HepG2 (cell line): ENCODE measurements around the gene MBD3L2. TPM values are rescaled to one million over a fixed set of nuclear protein-coding genes. Genes with fewer than 3 reads are reported as not detected.

ENCODE experiments used
- ATF3 ChIP-seq: sonication (generic); formaldehyde crosslinking; IDR thresholded peaks from 2 replicates; pipeline ENCODE4 v1.4.0; 2020; ENCODE audit warnings: missing genetic modification reagents
- BRD4 ChIP-seq: sonication (generic); formaldehyde crosslinking; IDR thresholded peaks from 2 replicates; pipeline ENCODE4 v1.4.0; 2020; ENCODE audit warnings: missing genetic modification reagents
- CHCHD3 ChIP-seq: sonication (generic); formaldehyde crosslinking; IDR thresholded peaks from 2 replicates; pipeline ENCODE4 v1.8.0; 2022; ENCODE audit warnings: mild to moderate bottlenecking, missing genetic modification reagents, moderate library complexity
- DMTF1 ChIP-seq: sonication (generic); formaldehyde crosslinking; IDR thresholded peaks from 2 replicates; pipeline ENCODE4 v1.4.0; 2020; ENCODE audit warnings: mild to moderate bottlenecking, missing genetic modification reagents
- ELK4 ChIP-seq: sonication (generic); formaldehyde crosslinking; IDR thresholded peaks from 2 replicates; pipeline ENCODE4 v1.9.0; 2021; ENCODE audit warnings: missing genetic modification reagents, borderline replicate concordance
- FIP1L1 ChIP-seq: fragments of 200-400 bp; formaldehyde crosslinking; IDR thresholded peaks from 2 replicates; pipeline ENCODE4 v1.6.1; 2018; ENCODE audit warnings: low read depth, mild to moderate bottlenecking, low read length, moderate library complexity, borderline replicate concordance; ENCODE audit not compliant: insufficient read depth
- HDAC1 ChIP-seq: sonication (generic); formaldehyde crosslinking; IDR thresholded peaks from 2 replicates; pipeline ENCODE4 v1.5.1; 2020; ENCODE audit warnings: mild to moderate bottlenecking, missing genetic modification reagents
- MAX ChIP-seq: IDR thresholded peaks from 2 replicates; pipeline ENCODE4 v1.6.1; 2012; ENCODE audit warnings: inconsistent platforms
- MTA3 ChIP-seq: sonication (generic); formaldehyde crosslinking; IDR thresholded peaks from 2 replicates; pipeline ENCODE4 v1.4.0; 2020; ENCODE audit warnings: missing genetic modification reagents
- SMC3 ChIP-seq: IDR thresholded peaks from 2 replicates; pipeline ENCODE4 v1.6.1; 2011; ENCODE audit warnings: low read length, improper control_type of control experiment
- ZBTB21 ChIP-seq: sonication (generic); formaldehyde crosslinking; IDR thresholded peaks from 2 replicates; pipeline ENCODE4 v1.4.0; 2020; ENCODE audit warnings: missing genetic modification reagents
- ZMAT5 ChIP-seq: sonication (generic); formaldehyde crosslinking; IDR thresholded peaks from 2 replicates; pipeline ENCODE4 v1.5.0; 2020; ENCODE audit warnings: mild to moderate bottlenecking, low read depth, missing genetic modification reagents, borderline replicate concordance
- ZNF17 ChIP-seq: sonication (generic); formaldehyde crosslinking; IDR thresholded peaks from 2 replicates; pipeline ENCODE4 v1.5.0; 2020; ENCODE audit warnings: mild to moderate bottlenecking, missing genetic modification reagents
- ZNF180 ChIP-seq: sonication (generic); formaldehyde crosslinking; IDR thresholded peaks from 2 replicates; pipeline ENCODE4 v1.4.0; 2020; ENCODE audit warnings: low read depth, missing genetic modification reagents, borderline replicate concordance
- ZNF331 ChIP-seq: sonication (generic); formaldehyde crosslinking; IDR thresholded peaks from 2 replicates; pipeline ENCODE4 v1.4.0; 2020; ENCODE audit warnings: missing genetic modification reagents
- ZNF333 ChIP-seq: sonication (generic); formaldehyde crosslinking; IDR thresholded peaks from 2 replicates; pipeline ENCODE4 v1.4.0; 2020; ENCODE audit warnings: mild to moderate bottlenecking, missing genetic modification reagents, borderline replicate concordance
- ZNF530 ChIP-seq: sonication (generic); formaldehyde crosslinking; IDR thresholded peaks from 2 replicates; pipeline ENCODE4 v1.5.0; 2020; ENCODE audit warnings: low read depth, mild to moderate bottlenecking, missing genetic modification reagents
- ZNF543 ChIP-seq: sonication (generic); formaldehyde crosslinking; IDR thresholded peaks from 2 replicates; pipeline ENCODE4 v1.4.0; 2020; ENCODE audit warnings: mild to moderate bottlenecking, missing genetic modification reagents
- ZNF572 ChIP-seq: sonication (generic); formaldehyde crosslinking; IDR thresholded peaks from 2 replicates; pipeline ENCODE4 v1.5.1; 2020; ENCODE audit warnings: mild to moderate bottlenecking, missing genetic modification reagents
- ZNF577 ChIP-seq: sonication (generic); formaldehyde crosslinking; IDR thresholded peaks from 2 replicates; pipeline ENCODE4 v1.4.0; 2020; ENCODE audit warnings: mild to moderate bottlenecking, low read depth, missing genetic modification reagents, borderline replicate concordance
- ZNF672 ChIP-seq: sonication (generic); formaldehyde crosslinking; IDR thresholded peaks from 2 replicates; pipeline ENCODE4 v1.8.1; 2022; ENCODE audit warnings: missing genetic modification reagents
- ZNF746 ChIP-seq: sonication (generic); formaldehyde crosslinking; IDR thresholded peaks from 2 replicates; pipeline ENCODE4 v1.8.0; 2022; ENCODE audit warnings: mild to moderate bottlenecking, missing genetic modification reagents
- ZNF749 ChIP-seq: sonication (generic); formaldehyde crosslinking; IDR thresholded peaks from 2 replicates; pipeline ENCODE4 v1.8.0; 2022; ENCODE audit warnings: mild to moderate bottlenecking, missing genetic modification reagents, moderate library complexity, borderline replicate concordance
- ZNF75D ChIP-seq: sonication (generic); formaldehyde crosslinking; IDR thresholded peaks from 2 replicates; pipeline ENCODE4 v1.8.1; 2023; ENCODE audit warnings: missing genetic modification reagents, mild to moderate bottlenecking, borderline replicate concordance
- ZNF816 ChIP-seq: sonication (generic); formaldehyde crosslinking; IDR thresholded peaks from 2 replicates; pipeline ENCODE4 v1.8.0; 2022; ENCODE audit warnings: missing genetic modification reagents, mild to moderate bottlenecking, borderline replicate concordance
- ZNF83 ChIP-seq: sonication (generic); formaldehyde crosslinking; IDR thresholded peaks from 2 replicates; pipeline ENCODE4 v1.4.0; 2020; ENCODE audit warnings: missing genetic modification reagents, mild to moderate bottlenecking, borderline replicate concordance
- polyA plus RNA-seq, 8 experiments: library from polyadenylated mRNA; depleted of rRNA in 3 of 8; stranded (reverse) in 7 of 8; unstranded in 1 of 8; fragments of >200 nt; fragmentation: Illumina TruSeq in 4 of 8; extraction: Trizol in 4 of 8; gene quantifications; 2 replicates each; pipeline versions ENCODE4 v1.2.1 to v1.2.3, GENCODE V29; 2011 to 2016; ENCODE audit warnings: low read depth in 4 of 8, missing spikeins in 1 of 8, mixed read lengths in 1 of 8; ENCODE audit not compliant: insufficient read depth in 1 of 8
- total RNA-seq, 5 experiments: library from RNA; depleted of rRNA; stranded (reverse); fragments of >200 nt; fragmentation: Illumina TruSeq; extraction: Trizol; gene quantifications; 2 replicates each; pipeline ENCODE4 v1.2.3, GENCODE V29; 2016; ENCODE audit warnings: low read depth in 1 of 5

MBD3L2 gene
- total and polyA plus RNA-seq, 2 of the 13 experiments (the other 11 are each of a cell fraction or from before 2014, with no cell fraction given), result not detected

- TF ChIP-seq ZNF530 (CRISPR knock-in tag) (no peak), ZNF83 (CRISPR knock-in tag) (peak; percentile 40; the same call in 1 of the 2 replicates), MTA3 (CRISPR knock-in tag) (no peak), DMTF1 (CRISPR knock-in tag) (no peak), ZNF75D (no peak), HDAC1 (CRISPR knock-in tag) (peak; percentile 49; the same call in 1 of the 2 replicates), ZNF543 (CRISPR knock-in tag) (no peak; the same call in 1 of the 2 replicates), ZNF672 (no peak), ZNF331 (CRISPR knock-in tag) (peak; percentile 12; the same call in 1 of the 2 replicates), ZNF17 (CRISPR knock-in tag) (no peak), ZNF749 (CRISPR knock-in tag) (no peak), FIP1L1 (no peak), ZNF577 (no peak), MAX (peak; percentile 50; the same call in 1 of the 2 replicates), ZBTB21 (CRISPR knock-in tag) (no peak), ZNF816 (CRISPR knock-in tag) (no peak), ZNF746 (CRISPR knock-in tag) (no peak), ZMAT5 (CRISPR knock-in tag) (no peak), SMC3 (no peak), CHCHD3 (no peak), ZNF333 (CRISPR knock-in tag) (0 out of 2 replicates have a peak, but pooled peaks have one; percentile 22), ELK4 (no peak), ZNF572 (CRISPR knock-in tag) (no peak), ATF3 (CRISPR knock-in tag) (no peak), ZNF180 (CRISPR knock-in tag) (no peak), BRD4 (CRISPR knock-in tag) (peak; percentile 50; the same call in 1 of the 2 replicates)
These were observed 49.8 kb downstream of the MBD3L2 start (continued) for GRCh38 chr19:7098701-7099596.
